HepG2 (cell line): ENCODE results near the gene LOX. TPM values are rescaled to one million over a fixed set of nuclear protein-coding genes. Genes with fewer than 3 reads are reported as not detected.

Experiments used
- ADNP ChIP-seq: sonication (generic); formaldehyde crosslinking; IDR thresholded peaks from 2 replicates; pipeline ENCODE4 v1.4.0; 2020; ENCODE audit warnings: missing genetic modification reagents
- BATF2 ChIP-seq: sonication (generic); formaldehyde crosslinking; IDR thresholded peaks from 2 replicates; pipeline ENCODE4 v1.8.0; 2022; ENCODE audit warnings: mild to moderate bottlenecking, missing genetic modification reagents, moderate library complexity
- BCL6 ChIP-seq: IDR thresholded peaks from 2 replicates; pipeline ENCODE4 v1.6.1; 2016; ENCODE audit warnings: missing genetic modification reagents, missing compliant biosample characterization
- CBX5 ChIP-seq: sonication (generic); formaldehyde crosslinking; IDR thresholded peaks from 2 replicates; pipeline ENCODE4 v1.4.0; 2020; ENCODE audit warnings: missing genetic modification reagents, borderline replicate concordance
- CC2D1A ChIP-seq: sonication (generic); formaldehyde crosslinking; IDR thresholded peaks from 2 replicates; pipeline ENCODE4 v1.8.1; 2023; ENCODE audit warnings: mild to moderate bottlenecking, missing genetic modification reagents
- CEBPZ ChIP-seq: IDR thresholded peaks from 2 replicates; pipeline ENCODE4 v1.6.1; 2012; ENCODE audit warnings: low read length, improper control_type of control experiment
- E2F5 ChIP-seq: sonication (generic); formaldehyde crosslinking; conservative IDR thresholded peaks from 2 replicates; pipeline ENCODE4 v1.4.0; 2020; ENCODE audit warnings: missing genetic modification reagents
- GTF3A ChIP-seq: sonication (generic); formaldehyde crosslinking; conservative IDR thresholded peaks from 2 replicates; pipeline ENCODE4 v1.4.0; 2020; ENCODE audit warnings: mild to moderate bottlenecking, missing genetic modification reagents
- HMGA1 ChIP-seq: sonication (generic); formaldehyde crosslinking; conservative IDR thresholded peaks from 2 replicates; pipeline ENCODE4 v1.4.0; 2020; ENCODE audit warnings: missing genetic modification reagents
- KDM5A ChIP-seq: fragments of 200-600 bp; sonication (generic); IDR thresholded peaks from 2 replicates; pipeline ENCODE4 v1.7.0; 2018; ENCODE audit warnings: antibody characterized with exemption, mild to moderate bottlenecking, low read length, borderline replicate concordance
- KMT2A ChIP-seq: sonication (generic); formaldehyde crosslinking; IDR thresholded peaks from 2 replicates; pipeline ENCODE4 v1.4.0; 2020; ENCODE audit warnings: missing genetic modification reagents
- NCOA2 ChIP-seq: sonication (generic); formaldehyde crosslinking; IDR thresholded peaks from 2 replicates; pipeline ENCODE4 v1.8.0; 2022; ENCODE audit warnings: inconsistent platforms
- NR2F6 ChIP-seq, 2 experiments: IDR thresholded peaks; 2 replicates each; pipeline ENCODE4 v1.6.1; 2016; ENCODE audit warnings: antibody characterized with exemption in 1 of 2, mild to moderate bottlenecking in 1 of 2
- SETDB1 ChIP-seq: sonication (generic); formaldehyde crosslinking; IDR thresholded peaks from 2 replicates; pipeline ENCODE4 v1.5.1; 2020; ENCODE audit warnings: missing genetic modification reagents, mild to moderate bottlenecking, borderline replicate concordance
- SOX5 ChIP-seq: IDR thresholded peaks from 2 replicates; pipeline ENCODE4 v1.6.1; 2016; ENCODE audit warnings: borderline replicate concordance
- SP140L ChIP-seq: sonication (generic); formaldehyde crosslinking; IDR thresholded peaks from 2 replicates; pipeline ENCODE4 v1.4.0; 2020; ENCODE audit warnings: missing genetic modification reagents, borderline replicate concordance
- SP5 ChIP-seq: IDR thresholded peaks from 2 replicates; pipeline ENCODE4 v1.6.1; 2016; ENCODE audit warnings: low read depth, borderline replicate concordance
- ZNF496 ChIP-seq: sonication (generic); formaldehyde crosslinking; IDR thresholded peaks from 2 replicates; pipeline ENCODE4 v1.8.1; 2023; ENCODE audit warnings: mild to moderate bottlenecking, moderate library complexity, missing genetic modification reagents; ENCODE audit not compliant: insufficient replicate concordance
- ZNF510 ChIP-seq: sonication (generic); formaldehyde crosslinking; IDR thresholded peaks from 2 replicates; pipeline ENCODE4 v1.4.0; 2020; ENCODE audit warnings: low read depth, mild to moderate bottlenecking, missing genetic modification reagents
- ZNF597 ChIP-seq: sonication (generic); formaldehyde crosslinking; IDR thresholded peaks from 2 replicates; pipeline ENCODE4 v1.5.0; 2020; ENCODE audit warnings: missing genetic modification reagents
- ZNF747 ChIP-seq: sonication (generic); formaldehyde crosslinking; IDR thresholded peaks from 2 replicates; pipeline ENCODE4 v1.8.1; 2023; ENCODE audit warnings: missing genetic modification reagents, mild to moderate bottlenecking, borderline replicate concordance
- polyA plus RNA-seq, 8 experiments: library from polyadenylated mRNA; depleted of rRNA in 3 of 8; stranded (reverse) in 7 of 8; unstranded in 1 of 8; fragments of >200 nt; fragmentation: Illumina TruSeq in 4 of 8; extraction: Trizol in 4 of 8; gene quantifications; 2 replicates each; pipeline versions ENCODE4 v1.2.1 to v1.2.3, GENCODE V29; 2011 to 2016; ENCODE audit warnings: low read depth in 4 of 8, missing spikeins in 1 of 8, mixed read lengths in 1 of 8; ENCODE audit not compliant: insufficient read depth in 1 of 8
- total RNA-seq, 5 experiments: library from RNA; depleted of rRNA; stranded (reverse); fragments of >200 nt; fragmentation: Illumina TruSeq; extraction: Trizol; gene quantifications; 2 replicates each; pipeline ENCODE4 v1.2.3, GENCODE V29; 2016; ENCODE audit warnings: low read depth in 1 of 5
- TF ChIP-seq, protein P1 (sequence below): sonication (generic); formaldehyde crosslinking; IDR thresholded peaks from 2 replicates; pipeline ENCODE4 v1.8.1; 2023; ENCODE audit warnings: missing genetic modification reagents, mild to moderate bottlenecking, borderline replicate concordance
- TF ChIP-seq, protein P2 (sequence below): sonication (generic); formaldehyde crosslinking; IDR thresholded peaks from 2 replicates; pipeline ENCODE4 v1.4.0; 2020; ENCODE audit warnings: mild to moderate bottlenecking, missing genetic modification reagents

LOX gene
- total and polyA plus RNA-seq, 2 of the 13 experiments (the other 11 are each of a cell fraction or from before 2014, with no cell fraction given) = 0.73 to 173 TPM

DNA sequence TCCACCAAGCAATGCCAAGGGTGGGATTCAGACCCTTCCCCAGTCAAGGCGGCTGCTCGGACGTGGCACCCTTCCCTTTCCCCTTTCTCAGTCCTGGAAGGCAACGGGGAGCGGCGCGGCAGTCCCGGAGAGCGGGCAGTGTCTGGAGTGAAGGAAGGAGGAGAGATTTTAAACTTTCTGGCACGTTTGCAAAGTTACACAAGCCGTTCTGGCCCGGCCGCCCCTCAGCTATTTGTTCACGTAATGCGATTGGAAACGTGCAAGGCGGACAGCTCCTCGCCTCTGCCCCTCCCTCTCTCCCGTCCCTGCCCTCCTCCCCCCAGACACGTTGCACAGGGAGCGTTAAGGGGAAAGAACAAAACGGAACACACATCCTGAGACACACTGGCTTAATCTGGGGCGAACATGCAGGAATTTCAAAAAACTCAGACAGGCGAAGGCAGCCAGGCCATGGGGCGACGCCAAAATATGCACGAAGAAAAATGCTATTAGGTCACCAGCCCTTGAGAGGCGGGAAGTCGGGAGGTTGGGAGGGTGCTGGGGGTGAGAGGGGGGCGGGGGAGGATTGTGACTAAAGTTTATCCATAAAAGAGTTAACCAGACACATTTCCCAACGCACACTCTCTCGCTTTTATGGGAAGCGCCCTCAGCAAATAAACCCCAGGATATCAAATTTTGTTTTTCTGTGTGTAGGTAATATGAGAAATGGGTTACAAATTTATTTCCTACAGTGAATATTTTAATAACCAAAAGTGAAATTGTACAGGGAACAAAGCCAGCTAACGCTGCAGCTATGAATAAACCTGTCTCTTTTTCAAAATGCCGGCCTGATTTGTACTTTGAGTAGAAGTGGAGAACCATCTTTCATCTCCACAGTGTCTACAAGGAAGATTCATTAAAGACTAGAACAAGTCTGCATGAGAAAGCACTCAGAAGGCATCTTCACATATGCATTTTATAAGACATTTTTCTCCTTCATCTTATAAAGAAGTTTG lies at the start of gene LOX (continued):
- TF ChIP-seq E2F5 (CRISPR knock-in tag) (no peak), NCOA2 (CRISPR knock-in tag) (no peak; the same call in 1 of the 2 replicates), GTF3A (CRISPR knock-in tag) (no peak), BCL6 (CRISPR knock-in tag) (no peak), BATF2 (CRISPR knock-in tag) (no peak), KDM5A (no peak), CEBPZ (no peak), SOX5 (CRISPR knock-in tag) (no peak), NR2F6 (IDR thresholded peaks at IDR 0.05) (no peak), NR2F6 (CRISPR knock-in tag; IDR thresholded peaks at IDR 0.05) (peak; percentile 54; the same call in 1 of the 2 replicates), HMGA1 (no peak), ZNF747 (CRISPR knock-in tag) (no peak), CBX5 (CRISPR knock-in tag) (no peak), ADNP (CRISPR knock-in tag) (no peak), ZNF510 (CRISPR knock-in tag) (no peak), ZNF597 (CRISPR knock-in tag) (no peak), KMT2A (CRISPR knock-in tag) (no peak), SETDB1 (CRISPR knock-in tag) (no peak), SP140L (CRISPR knock-in tag) (no peak), CC2D1A (no peak), ZNF496 (CRISPR knock-in tag) (no peak), SP5 (peak; percentile 69; the same call in 1 of the 2 replicates)
- TF ChIP-seq, protein P1, sequence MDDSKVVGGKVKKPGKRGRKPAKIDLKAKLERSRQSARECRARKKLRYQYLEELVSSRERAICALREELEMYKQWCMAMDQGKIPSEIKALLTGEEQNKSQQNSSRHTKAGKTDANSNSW (CRISPR knock-in tag) = 0 out of 2 replicates have a peak, but pooled peaks have one; percentile 11
- TF ChIP-seq, protein P2, sequence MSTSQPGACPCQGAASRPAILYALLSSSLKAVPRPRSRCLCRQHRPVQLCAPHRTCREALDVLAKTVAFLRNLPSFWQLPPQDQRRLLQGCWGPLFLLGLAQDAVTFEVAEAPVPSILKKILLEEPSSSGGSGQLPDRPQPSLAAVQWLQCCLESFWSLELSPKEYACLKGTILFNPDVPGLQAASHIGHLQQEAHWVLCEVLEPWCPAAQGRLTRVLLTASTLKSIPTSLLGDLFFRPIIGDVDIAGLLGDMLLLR (CRISPR knock-in tag) = no peak
